Endothelial cell of umbilical vein (primary cell): Measurements from ENCODE around the gene CLSTN2. TPM values are rescaled to one million over a fixed set of nuclear protein-coding genes. Genes with fewer than 3 reads are reported as not detected.

Experiments
- BruUV-seq: library from RNA; stranded (reverse); fragments of 400-500 nt; replicated peaks from 2 replicates; lab custom pipeline; 2021; lab: Mats Ljungman, UMichigan
- CTCF ChIA-PET: fragments of 300-600, 350-600 bp; sonication (Branson Sonifier 250); formaldehyde crosslinking; loops from one replicate; lab custom pipeline; 2021; ENCODE audit warnings: antibody characterized with exemption, inconsistent platforms; lab: Charles Lee
- POLR2A ChIA-PET: fragments of 300-600, 350-600 bp; sonication (Branson Sonifier 250); formaldehyde crosslinking; loops from one replicate; lab custom pipeline; 2021; ENCODE audit warnings: antibody characterized with exemption, inconsistent platforms; lab: Charles Lee
- DNase-seq: peaks from one replicate; pipeline ENCODE4 v3.0.0-alpha.2; 2011; ENCODE audit warnings: low read depth, low spot score
- FAIRE-seq: peaks from 2 replicates; lab custom pipeline; 2011; peaks lifted over from hg19 to GRCh38; lab: Jason Lieb, UNC
- H2AFZ ChIP-seq: 2 replicates; pipeline ENCODE4 v1.6.0; 2012; ENCODE audit warnings: low read depth, low read length, control low read depth, inconsistent platforms
- H3K27ac ChIP-seq: 2 replicates; pipeline ENCODE4 v1.5.1; 2011; ENCODE audit warnings: low read depth, mild to moderate bottlenecking, control low read depth, low read length, moderate library complexity; ENCODE audit not compliant: insufficient read depth
- H3K27me3 ChIP-seq, 2 experiments: 2 replicates each; pipeline versions ENCODE4 v1.6.0 to v1.6.1; 2011; ENCODE audit warnings: low read length in 2 of 2, mixed read lengths in 1 of 2; ENCODE audit not compliant: control insufficient read depth in 2 of 2, insufficient read depth in 2 of 2
- H3K36me3 ChIP-seq, 2 experiments: 2 replicates in 1 of 2; 3 replicates in 1 of 2; pipeline ENCODE4 v1.5.1; 2011; ENCODE audit warnings: low read length in 2 of 2, mild to moderate bottlenecking in 1 of 2, moderate library complexity in 1 of 2; ENCODE audit not compliant: control insufficient read depth in 2 of 2, insufficient read depth in 2 of 2; ENCODE audit errors: extremely low read depth in 1 of 2
- H3K4me1 ChIP-seq: 3 replicates; pipeline ENCODE4 v1.5.1; 2011; ENCODE audit warnings: mild to moderate bottlenecking, low read length; ENCODE audit not compliant: control insufficient read depth, insufficient read depth; ENCODE audit errors: extremely low read depth
- H3K4me2 ChIP-seq: 2 replicates; pipeline ENCODE4 v1.6.1; 2011; ENCODE audit warnings: low read length, control low read depth, mixed read lengths; ENCODE audit not compliant: insufficient read depth
- H3K4me3 ChIP-seq, 3 experiments: fragments of 200-600 bp in 1 of 3; sonication (generic), shearing (Covaris generic) in 1 of 3; replicated peaks in 1 of 3; 2 replicates each; pipeline ENCODE4 v1.5.1; 2011 to 2016; ENCODE audit warnings: control low read depth in 3 of 3, low read length in 3 of 3, mild to moderate bottlenecking in 2 of 3, inconsistent platforms in 1 of 3, low read depth in 1 of 3, moderate library complexity in 1 of 3; ENCODE audit not compliant: insufficient read depth in 1 of 3
- H3K79me2 ChIP-seq: 2 replicates; pipeline ENCODE4 v1.6.0; 2012; ENCODE audit warnings: low read length, inconsistent platforms; ENCODE audit not compliant: control insufficient read depth, insufficient read depth
- H3K9ac ChIP-seq: replicated peaks from 2 replicates; pipeline ENCODE3; 2011; ENCODE audit warnings: low read length, control low read depth; ENCODE audit not compliant: insufficient read depth; ENCODE audit errors: extremely low read depth
- H3K9me1 ChIP-seq: replicated peaks from 3 replicates; pipeline ENCODE4 v1.6.0; 2011; ENCODE audit warnings: mild to moderate bottlenecking, low read length; ENCODE audit not compliant: control insufficient read depth, insufficient read depth; ENCODE audit errors: extremely low read depth
- H3K9me3 ChIP-seq: replicated peaks from 2 replicates; pipeline ENCODE4 v1.5.1; 2012; ENCODE audit warnings: low read length, inconsistent platforms; ENCODE audit not compliant: control insufficient read depth, insufficient read depth
- H4K20me1 ChIP-seq: replicated peaks from 2 replicates; pipeline ENCODE3; 2011; ENCODE audit warnings: mild to moderate bottlenecking, low read length; ENCODE audit not compliant: control insufficient read depth, insufficient read depth; ENCODE audit errors: extremely low read depth
- CTCF ChIP-seq, 2 donors: IDR thresholded peaks; 1 replicate in 1 of 2; 2 replicates in 1 of 2; pipeline ENCODE4 v1.5.1; 2011; ENCODE audit warnings: low read length in 2 of 2, mild to moderate bottlenecking in 2 of 2, moderate library complexity in 2 of 2, control low read depth in 1 of 2, inconsistent platforms in 1 of 2, low read depth in 1 of 2; ENCODE audit not compliant: insufficient read depth in 1 of 2; ENCODE audit errors: extremely low read depth in 1 of 2
- EZH2 ChIP-seq: IDR thresholded peaks from 2 replicates; pipeline ENCODE4 v1.6.1; 2012; ENCODE audit warnings: borderline replicate concordance, low read depth, mild to moderate bottlenecking, moderate library complexity, low read length, inconsistent platforms; ENCODE audit not compliant: severe bottlenecking
- FOS ChIP-seq: IDR thresholded peaks from 2 replicates; pipeline ENCODE4 v1.6.1; 2011; ENCODE audit warnings: mild to moderate bottlenecking, low read length, moderate library complexity, borderline replicate concordance; ENCODE audit not compliant: insufficient read depth
- GATA2 ChIP-seq: IDR thresholded peaks from 2 replicates; pipeline ENCODE4 v1.7.0; 2011; ENCODE audit warnings: low read depth, mild to moderate bottlenecking, moderate library complexity, mixed read lengths, low read length; ENCODE audit not compliant: insufficient read length, insufficient read depth
- JUN ChIP-seq: IDR thresholded peaks from 2 replicates; pipeline ENCODE4 v1.6.1; 2011; ENCODE audit warnings: borderline replicate concordance, low read depth; ENCODE audit not compliant: insufficient read length, insufficient read depth
- MAX ChIP-seq: IDR thresholded peaks from 2 replicates; pipeline ENCODE4 v1.6.1; 2011; ENCODE audit not compliant: insufficient read depth, insufficient read length
- MYC ChIP-seq: IDR thresholded peaks from one replicate; pipeline ENCODE4 v1.6.1; 2011; ENCODE audit warnings: mild to moderate bottlenecking, low read depth, low read length
- POLR2A ChIP-seq: IDR thresholded peaks from 2 replicates; pipeline ENCODE4 v1.6.1; 2012; ENCODE audit warnings: low read depth, mild to moderate bottlenecking, control low read depth, low read length
- POLR2AphosphoS5 ChIP-seq: IDR thresholded peaks from 2 replicates; pipeline ENCODE4 v1.6.1; 2012; ENCODE audit warnings: low read depth, mild to moderate bottlenecking, control low read depth, low read length, moderate library complexity; ENCODE audit not compliant: insufficient read depth
- dilution Hi-C: fragments of 300-500 bp; cut with MboI; formaldehyde crosslinking; loops from one replicate; pipeline ENCODE4 v1.15.0; 2019; ENCODE audit warnings: low sequenced_read_pairs; ENCODE audit not compliant: extremely low pct_ligation_motif_present
- intact Hi-C: fragments of 100-400 bp; cut with micrococcal nuclease; formaldehyde crosslinking; loops from one replicate; pipeline ENCODE4 v1.10.0; 2022
- polyA plus RNA-seq, 4 experiments: library from polyadenylated mRNA; depleted of rRNA in 3 of 4; stranded (reverse) in 3 of 4; unstranded in 1 of 4; fragments of >200 nt; gene quantifications; 2 replicates each; pipeline versions ENCODE4 v1.2.1 to v1.2.3, GENCODE V29; 2011 to 2012; ENCODE audit warnings: missing spikeins in 1 of 4
- total RNA-seq: library from RNA; stranded (reverse); gene quantifications from 2 replicates; pipeline ENCODE4 v1.2.3, GENCODE V29; 2021

CLSTN2 gene
- total and polyA plus RNA-seq, 2 donors (not counting 3 experiments of a cell fraction or from before 2014, with no cell fraction given), result 0.26 to 0.38 TPM

GRCh38 chr3:140338916-140339315, 403.9 kb downstream of the CLSTN2 start:
- dilution Hi-C loops, result no loop called here
- no peak for TF ChIP-seq POLR2AphosphoS5
- TF ChIP-seq CTCF (IDR thresholded peaks at IDR 0.05; ENCODE audit: extremely low read depth in 1 of 2, insufficient read depth in 1 of 2, low read depth in 1 of 2, low read length in 2 of 2), result no peak
- TF ChIP-seq GATA2, result no peak
- TF ChIP-seq MAX, result no peak
- no peak for TF ChIP-seq FOS
- no peak for TF ChIP-seq EZH2
- TF ChIP-seq POLR2A, result no peak
- no peak for TF ChIP-seq JUN
- TF ChIP-seq MYC, result no peak
- Histone ChIP-seq H3K4me3 (no peak overlapping the region), H3K27ac (no peak overlapping the region), H3K4me1 (no peaks in the 10 kb centered on the region), H3K4me2 (no peak overlapping the region), H4K20me1 (no peaks in the 10 kb centered on the region), H3K9me3 (no peaks in the 10 kb centered on the region), H3K79me2 (no peaks in the 10 kb centered on the region), H3K9ac (no peak overlapping the region), H3K9me1 (no peaks in the 10 kb centered on the region), H3K27me3 (no peaks in the 10 kb centered on the region), H3K36me3 (no peaks in the 10 kb centered on the region), H2AFZ (no peak overlapping the region)
- intact Hi-C loops, result no loop called here
- BruUV-seq, result no TSS peak
- DNase-seq (no peak), FAIRE-seq (no peak)
- ChIA-PET CTCF (no interaction called here), POLR2A (no interaction called here)
